Ectodermal cell (in vitro differentiated cells): ENCODE data around the gene EMSY.

Source experiments
- H3K27ac ChIP-seq: 2 replicates; pipeline ENCODE4 v1.7.0; 2013; ENCODE audit warnings: mild to moderate bottlenecking, low read depth, low read length; ENCODE audit not compliant: insufficient read depth, poor library complexity, severe bottlenecking
- H3K27me3 ChIP-seq: 2 replicates; pipeline ENCODE4 v1.7.0; 2013; ENCODE audit warnings: mild to moderate bottlenecking, low read length; ENCODE audit not compliant: insufficient read depth, control insufficient read depth, poor library complexity, severe bottlenecking
- H3K36me3 ChIP-seq: one replicate; pipeline ENCODE4 v1.7.0; 2013; ENCODE audit warnings: low read length; ENCODE audit not compliant: control insufficient read depth, insufficient read depth
- H3K4me1 ChIP-seq: one replicate; pipeline ENCODE4 v1.7.0; 2013; ENCODE audit warnings: low read length; ENCODE audit not compliant: control insufficient read depth, insufficient read depth
- H3K4me3 ChIP-seq: 2 replicates; pipeline ENCODE4 v1.7.0; 2013; ENCODE audit warnings: low read depth, low read length, control low read depth; ENCODE audit not compliant: insufficient read depth
- H3K9me3 ChIP-seq: 2 replicates; pipeline ENCODE4 v1.7.0; 2013; ENCODE audit warnings: mild to moderate bottlenecking, low read length, moderate library complexity; ENCODE audit not compliant: control insufficient read depth
- WGBS, 2 experiments: methylation state at CpG; one replicate each; pipeline ENCODE4 v1.1.7; 2013; ENCODE audit warnings: missing lambda C conversion rate in 2 of 2; 5-methylcytosine and 5-hydroxymethylcytosine counted together

EMSY gene

GRCh38 chr11:76551400-76551799 is 106.6 kb downstream of the EMSY start:
- H3K4me1 ChIP-seq: no peaks in the 10 kb centered on the region
- 100% methylated on average over 1 of the region's 2 CpGs for WGBS, 2 experiments

GRCh38 chr11:76552987-76553386 is 108.2 kb downstream of the EMSY start:
- Histone ChIP-seq H3K36me3 (no peaks in the 10 kb centered on the region), H3K4me3 (no peak overlapping the region)

More at GRCh38 chr11:76551400-76551799, 106.6 kb downstream of the EMSY start:
- H3K27me3 ChIP-seq: no peaks in the 10 kb centered on the region
- H3K36me3 ChIP-seq: peaks cover 10% of the 10 kb centered on the region
- no peaks in the 10 kb centered on the region for H3K9me3 ChIP-seq
- no peak overlapping the region for H3K27ac ChIP-seq
- H3K4me3 ChIP-seq: no peak overlapping the region

DNA sequence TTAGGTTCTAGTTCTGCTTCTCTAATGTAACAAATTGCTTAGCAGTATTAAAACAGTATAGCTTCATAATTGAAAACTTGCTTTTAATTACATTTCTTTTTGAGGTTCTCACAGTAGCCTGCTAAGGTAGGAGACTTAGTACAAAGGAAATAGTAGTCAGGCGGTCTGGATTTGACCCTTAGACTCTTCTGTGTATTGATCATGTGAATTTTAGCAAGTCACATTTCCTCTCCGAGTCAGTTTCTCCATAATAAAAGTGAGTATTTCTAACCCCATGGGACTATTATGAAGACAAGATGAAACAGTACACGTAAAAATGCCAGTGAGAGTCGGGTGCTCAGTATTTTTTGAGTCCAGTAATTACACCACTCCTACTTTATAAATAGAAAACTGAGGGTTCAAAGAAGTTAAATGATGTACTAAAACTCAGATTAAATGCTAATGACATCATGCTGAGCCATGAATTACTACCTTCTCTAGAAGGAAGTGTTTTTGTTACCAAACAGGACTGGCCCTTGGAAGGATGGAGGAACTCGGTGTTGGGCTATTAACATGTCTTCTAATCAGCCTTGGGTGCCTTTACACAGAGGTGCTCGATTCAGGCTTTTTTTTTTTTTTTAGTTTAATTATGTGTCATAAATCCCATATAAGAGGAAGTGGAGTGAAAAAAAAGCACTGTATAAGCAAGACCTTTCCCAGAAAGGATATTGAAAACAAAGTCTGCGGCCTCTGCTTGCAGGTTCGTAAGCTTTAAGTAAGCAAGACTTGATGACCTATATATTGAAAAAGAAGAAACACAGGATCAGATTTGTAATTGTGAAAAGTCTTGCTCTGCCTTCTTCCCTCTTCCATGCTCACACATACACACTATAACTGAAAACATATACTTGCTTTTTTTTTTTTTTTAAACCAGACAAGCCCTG is 109.0 kb downstream of the EMSY start:
- H3K27me3 ChIP-seq: no peaks in the 10 kb centered on the region
- H3K36me3 ChIP-seq: no peaks in the 10 kb centered on the region
- H3K4me1 ChIP-seq: no peaks in the 10 kb centered on the region
- no peaks in the 10 kb centered on the region for H3K9me3 ChIP-seq
- 93% methylated on average over 6 to 8 of the region's 8 CpGs for WGBS, 2 experiments
- no peak overlapping the region for H3K27ac ChIP-seq
- no peak overlapping the region for H3K4me3 ChIP-seq

More at GRCh38 chr11:76552987-76553386, 108.2 kb downstream of the EMSY start:
- Histone ChIP-seq H3K27me3 (no peaks in the 10 kb centered on the region), H3K9me3 (no peaks in the 10 kb centered on the region), H3K27ac (no peak overlapping the region), H3K4me1 (no peaks in the 10 kb centered on the region)
- WGBS, 2 experiments: 97 to 98% methylated on average over 2 of the region's 2 CpGs

GRCh38 chr11:76554767-76555166 is 109.9 kb downstream of the EMSY start:
- no peaks in the 10 kb centered on the region for H3K27me3 ChIP-seq
- H3K27ac ChIP-seq: no peak overlapping the region
- no peaks in the 10 kb centered on the region for H3K4me1 ChIP-seq
- H3K36me3 ChIP-seq: no peaks in the 10 kb centered on the region
- H3K9me3 ChIP-seq: no peaks in the 10 kb centered on the region
- WGBS, 2 experiments: 76 to 78% methylated on average over 5 to 6 of the region's 6 CpGs
- H3K4me3 ChIP-seq: no peak overlapping the region

- Histone ChIP-seq H3K27ac (no peak overlapping the region), H3K4me1 (no peaks in the 10 kb centered on the region), H3K9me3 (no peaks in the 10 kb centered on the region), H3K4me3 (no peak overlapping the region), H3K36me3 (no peaks in the 10 kb centered on the region), H3K27me3 (no peaks in the 10 kb centered on the region)
- WGBS, 2 experiments: 85 to 91% methylated on average over 2 to 3 of the region's 3 CpGs
Observed at GRCh38 chr11:76557466-76557865, 112.6 kb downstream of the EMSY start.

DNA sequence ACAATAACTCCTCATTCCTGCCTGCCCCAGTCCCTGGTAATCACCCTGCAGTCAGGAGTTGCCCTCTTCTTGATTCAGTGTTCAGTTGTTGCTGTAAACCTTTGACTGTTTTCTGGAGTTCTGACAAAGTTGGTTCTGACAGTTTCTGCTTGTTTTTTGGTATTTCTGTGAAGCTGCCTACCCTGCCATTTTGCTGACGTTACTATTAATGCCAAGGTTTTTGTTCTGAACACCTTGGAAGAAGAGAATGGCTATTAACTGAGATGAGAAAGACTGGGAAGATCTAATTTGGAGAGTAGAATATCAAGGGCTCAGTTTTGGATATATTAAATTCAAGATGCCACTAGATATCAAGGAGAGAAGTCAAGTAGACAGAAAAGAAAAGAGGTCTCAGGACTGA is 113.7 kb downstream of the EMSY start:
- WGBS, 2 experiments: 88 to 100% methylated on average over 1 of the region's 1 CpG
- Histone ChIP-seq H3K27ac (no peak overlapping the region), H3K36me3 (no peaks in the 10 kb centered on the region), H3K27me3 (no peaks in the 10 kb centered on the region), H3K4me3 (no peak overlapping the region), H3K4me1 (no peaks in the 10 kb centered on the region), H3K9me3 (no peaks in the 10 kb centered on the region)

- H3K4me1 ChIP-seq: no peaks in the 10 kb centered on the region
- WGBS, 2 experiments: 91 to 97% methylated on average over 1 of the region's 1 CpG
- no peaks in the 10 kb centered on the region for H3K9me3 ChIP-seq
- no peak overlapping the region for H3K4me3 ChIP-seq
- no peaks in the 10 kb centered on the region for H3K27me3 ChIP-seq
- no peaks in the 10 kb centered on the region for H3K36me3 ChIP-seq
- no peak overlapping the region for H3K27ac ChIP-seq
Observed at GRCh38 chr11:76558891-76559290, 114.1 kb downstream of the EMSY start.

DNA sequence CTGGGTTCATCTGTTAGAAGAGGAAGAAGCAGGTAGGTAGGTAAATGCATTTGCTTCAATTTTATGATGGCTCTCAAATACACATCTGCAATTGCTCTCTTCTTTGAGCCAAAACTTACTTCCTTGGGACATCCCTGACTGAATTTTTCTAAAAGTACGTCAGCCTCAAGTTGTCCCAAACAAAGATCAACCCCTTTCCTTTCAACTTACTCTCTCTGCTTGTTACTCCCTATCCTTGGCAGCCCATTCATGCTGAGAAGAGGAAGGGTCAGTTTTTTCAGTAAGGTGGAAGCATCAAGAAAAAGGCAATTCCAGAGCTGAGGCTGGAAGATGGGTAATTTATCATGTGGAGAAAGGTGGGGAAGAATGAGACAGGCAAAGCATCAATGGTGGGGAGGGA is 114.5 kb downstream of the EMSY start:
- no peaks in the 10 kb centered on the region for H3K4me1 ChIP-seq
- H3K36me3 ChIP-seq: no peaks in the 10 kb centered on the region
- WGBS, 2 experiments: 73 to 83% methylated on average over 1 of the region's 1 CpG
- H3K4me3 ChIP-seq: no peak overlapping the region
- no peaks in the 10 kb centered on the region for H3K9me3 ChIP-seq
- H3K27ac ChIP-seq: no peak overlapping the region
- no peaks in the 10 kb centered on the region for H3K27me3 ChIP-seq

DNA sequence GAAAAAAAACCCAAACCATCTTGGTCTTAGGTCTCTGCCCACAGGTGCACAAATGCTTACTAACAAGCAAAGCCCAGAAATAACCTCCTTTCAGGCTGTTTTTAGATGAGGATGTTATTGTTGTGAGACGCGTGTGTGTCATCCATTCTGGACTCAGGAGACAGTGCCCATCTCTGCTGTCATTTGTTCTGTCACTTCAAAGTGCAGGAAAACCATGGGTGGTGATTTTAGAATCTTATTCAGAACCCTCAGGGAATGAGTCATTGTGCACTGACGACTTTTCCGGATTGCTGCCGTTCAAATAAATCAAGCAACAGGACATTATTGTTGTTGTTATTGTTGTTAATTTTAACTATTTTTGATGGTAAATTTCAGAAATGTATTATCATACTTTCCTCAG is 115.4 kb downstream of the EMSY start:
- Histone ChIP-seq H3K4me1 (no peaks in the 10 kb centered on the region), H3K4me3 (no peak overlapping the region), H3K9me3 (no peaks in the 10 kb centered on the region), H3K27me3 (no peaks in the 10 kb centered on the region), H3K27ac (no peak overlapping the region), H3K36me3 (no peaks in the 10 kb centered on the region)
- WGBS, 2 experiments: 90 to 92% methylated on average over 5 of the region's 5 CpGs

DNA sequence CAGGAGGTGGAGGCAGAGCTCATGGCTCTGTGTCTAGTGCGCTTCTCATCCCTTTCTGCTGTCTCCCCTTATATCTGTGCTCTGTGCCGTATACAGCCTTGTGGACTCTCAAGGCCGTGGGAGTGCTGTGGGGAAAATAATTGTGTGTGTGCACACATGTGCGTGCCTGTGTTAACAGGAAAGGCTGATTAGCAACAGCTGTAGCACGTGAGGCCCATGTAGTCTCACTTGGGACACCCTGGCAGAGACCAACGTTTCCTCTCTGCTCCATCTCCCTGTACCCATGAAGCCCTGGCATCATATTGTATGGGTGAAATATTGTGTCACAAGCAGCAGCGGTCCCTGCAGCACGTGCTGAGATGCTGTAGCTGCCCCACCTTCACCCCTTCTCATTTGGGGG is 116.4 kb downstream of the EMSY start:
- H3K27me3 ChIP-seq: no peaks in the 10 kb centered on the region
- H3K4me1 ChIP-seq: no peaks in the 10 kb centered on the region
- H3K9me3 ChIP-seq: no peaks in the 10 kb centered on the region
- H3K4me3 ChIP-seq: no peak overlapping the region
- H3K27ac ChIP-seq: no peak overlapping the region
- WGBS, 2 experiments: 89 to 98% methylated on average over 7 to 8 of the region's 8 CpGs
- H3K36me3 ChIP-seq: no peaks in the 10 kb centered on the region
